ENCODE results near the gene HAL.

Gene HAL

DNA sequence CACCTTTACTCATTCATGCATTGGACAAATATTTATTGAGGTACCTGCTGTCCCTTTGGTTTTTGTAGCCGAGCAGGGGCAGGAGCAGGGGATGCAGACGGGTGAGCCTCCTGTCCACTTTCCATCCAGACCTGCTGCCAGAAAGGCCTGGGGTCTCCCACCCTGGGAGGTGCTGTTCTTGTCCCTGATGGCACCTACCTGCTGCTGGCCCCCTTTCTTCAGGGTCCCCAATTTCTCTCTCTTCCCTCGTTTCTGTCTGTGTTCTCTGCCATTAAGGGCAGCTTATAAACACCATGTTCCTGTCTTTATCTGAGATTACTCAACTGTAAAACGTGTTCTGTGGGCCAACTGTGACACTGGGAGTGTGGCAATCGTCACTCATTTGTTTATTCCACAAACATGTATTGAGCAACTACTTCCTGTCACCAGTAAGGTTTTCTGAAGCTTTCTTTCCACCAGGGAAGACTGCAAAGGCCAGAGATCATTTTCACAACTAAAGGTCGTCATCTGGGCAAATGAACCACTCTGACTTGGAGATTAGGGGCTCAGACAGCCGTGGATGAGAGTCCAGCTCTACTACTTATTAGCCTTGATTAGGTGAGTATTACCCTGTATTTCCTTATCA is at the start of gene HAL:
TSS of gene HAL (minus strand) at position 311 of the 625 bp plus-strand sequence. CDS start 434 bp downstream, outside the sequence.
- DNase-seq, result peak; percentile 43

DNA sequence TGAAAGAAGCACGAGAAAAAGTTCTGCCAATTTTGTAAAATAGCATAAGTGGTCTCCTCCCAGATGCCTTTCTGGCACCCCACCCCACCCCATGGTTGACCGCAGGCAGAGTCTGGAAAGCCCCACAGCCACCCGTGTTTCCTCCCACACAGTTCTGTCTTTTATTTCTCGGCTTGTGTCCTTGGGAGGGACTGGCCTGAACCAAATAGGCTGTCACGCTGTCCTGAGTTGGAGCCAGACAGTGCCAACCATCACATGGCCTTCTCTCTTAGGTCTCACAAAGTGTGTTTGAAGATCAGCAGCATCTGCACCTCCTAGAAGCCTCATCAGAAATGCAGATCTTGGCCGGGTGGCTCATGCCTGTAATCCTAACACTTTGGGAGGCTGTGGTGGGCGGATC is 49.4 kb upstream of the HAL start:
- no peak for DNase-seq

DNA sequence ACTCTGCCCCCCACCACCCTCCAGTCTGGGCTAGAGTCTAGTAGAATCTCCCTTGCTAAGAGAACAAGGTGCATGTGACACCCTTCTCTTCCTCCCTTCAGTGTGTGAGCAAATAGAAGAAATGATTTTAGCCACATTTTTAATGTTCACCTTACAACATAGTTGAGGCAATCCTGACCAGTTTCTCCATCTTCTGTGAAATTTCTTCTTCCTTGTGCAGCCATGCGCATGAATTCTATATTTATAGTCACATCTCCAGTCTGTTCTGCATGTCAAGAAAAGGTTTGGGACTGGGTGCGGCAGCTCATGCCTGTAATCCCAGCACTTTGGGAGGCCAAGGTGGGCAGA is 48.8 kb upstream of the HAL start:
- DNase-seq, result no peak

- no peak for DNase-seq
Observed at GRCh38 chr12:96044017-96044942, 48.1 kb upstream of the HAL start.

- DNase-seq, result no peak
Observed at GRCh38 chr12:96041181-96041580, 45.0 kb upstream of the HAL start.

DNA sequence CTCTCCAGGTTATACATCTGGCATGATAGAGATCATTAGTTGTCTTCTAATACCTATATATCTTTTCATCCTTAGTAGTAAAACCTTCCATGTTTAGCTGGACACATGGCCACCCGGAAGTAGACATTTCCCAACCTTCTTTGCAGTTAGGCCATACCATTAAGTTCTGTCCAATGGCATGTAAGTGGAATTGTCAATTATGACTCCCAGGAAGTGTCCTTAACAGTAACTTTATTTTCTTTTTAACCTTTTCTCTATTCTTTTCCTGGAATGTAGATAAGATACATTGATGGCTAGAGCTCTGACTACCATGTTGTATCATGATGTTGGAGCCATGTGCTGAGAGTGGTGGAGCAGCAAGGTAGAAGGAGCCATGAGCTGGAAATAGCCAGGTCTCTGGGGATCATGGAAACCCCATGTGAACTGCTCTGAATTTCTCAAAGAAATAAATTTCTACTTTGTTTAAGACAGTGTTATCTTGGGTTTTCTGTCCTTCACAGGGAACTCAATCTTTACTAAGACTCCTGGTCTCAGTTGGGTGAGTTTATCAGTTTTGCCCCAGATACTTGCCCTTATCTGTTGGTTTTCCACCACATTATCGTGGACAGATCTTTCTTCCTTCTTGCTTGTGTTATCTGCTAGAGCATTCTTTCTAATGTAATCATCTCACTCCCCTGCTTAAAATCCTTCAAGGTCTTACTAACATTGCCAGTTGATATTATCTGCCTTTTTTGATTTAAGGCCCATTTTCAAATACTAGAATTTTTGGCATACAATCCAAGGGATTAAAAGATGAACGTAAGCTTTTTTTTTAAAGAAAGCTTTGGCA is 44.4 kb upstream of the HAL start:
- DNase-seq, result no peak

DNA sequence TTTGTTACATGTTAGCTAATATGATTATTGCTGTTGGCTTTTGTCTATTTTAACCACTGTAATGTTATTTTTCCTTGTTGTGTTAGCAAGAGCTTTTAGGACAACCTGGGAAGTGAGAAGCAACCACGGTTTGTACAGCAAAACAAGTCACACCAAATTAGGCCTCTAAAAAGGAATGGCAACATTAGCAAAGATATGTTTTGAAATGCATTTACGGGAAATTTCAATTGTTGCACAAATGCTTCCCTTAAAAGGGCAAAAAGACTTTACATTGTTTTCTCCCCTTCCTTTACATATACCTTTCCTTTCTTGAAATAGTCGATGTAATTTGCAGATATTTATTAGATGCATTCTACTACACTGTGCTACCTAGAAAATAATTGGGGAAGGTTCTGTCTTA is 43.4 kb upstream of the HAL start:
- DNase-seq, result no peak

- DNase-seq, result no peak
Observed at GRCh38 chr12:96036765-96037455, 40.8 kb upstream of the HAL start.

DNA sequence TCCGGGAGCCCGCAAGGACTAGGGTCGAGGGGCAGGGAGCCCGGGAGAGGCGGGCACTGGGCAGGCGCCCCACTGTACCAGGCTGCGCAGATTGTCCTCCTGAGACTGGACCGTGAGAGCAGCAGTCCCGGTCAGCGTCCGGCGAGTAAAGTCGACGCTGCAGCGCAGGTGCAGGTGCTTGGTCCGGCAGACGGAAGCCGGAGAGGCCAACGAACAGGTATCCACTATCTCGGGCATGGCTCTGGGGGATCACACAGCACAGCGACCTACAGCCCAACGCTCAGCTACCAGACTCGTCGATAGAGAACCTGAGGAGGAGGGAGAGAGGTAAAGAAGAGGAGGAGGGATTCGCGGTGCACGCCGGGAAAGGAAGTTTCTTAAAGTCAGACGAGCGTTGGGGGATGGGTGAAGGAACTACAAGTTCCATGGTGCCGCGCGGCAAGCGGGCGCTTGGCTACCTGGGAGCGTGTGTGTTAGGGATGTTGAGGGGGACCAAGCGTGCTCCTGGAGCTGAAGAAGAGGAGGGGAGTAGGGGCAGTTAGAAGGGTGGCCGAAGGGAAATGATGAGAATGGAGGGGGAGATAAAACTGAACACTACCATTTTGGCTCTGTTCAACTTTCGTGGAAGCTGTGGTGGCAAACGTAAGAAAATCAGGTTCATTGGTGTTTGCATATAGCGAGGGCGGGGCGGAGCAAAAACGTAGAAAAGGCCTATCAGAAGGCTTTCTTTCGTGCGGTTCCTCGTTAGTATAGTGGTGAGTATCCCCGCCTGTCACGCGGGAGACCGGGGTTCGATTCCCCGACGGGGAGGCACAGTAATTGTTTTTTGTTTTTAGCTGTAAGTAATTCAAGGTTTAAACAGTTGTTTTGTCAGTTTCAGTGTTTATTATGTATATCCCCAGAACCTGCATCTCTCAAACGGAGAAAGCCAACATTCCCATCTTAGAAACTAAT is 39.4 kb upstream of the HAL start, which contains the start of gene LTA4H:
TSS of gene LTA4H (minus strand) at position 305 of the 954 bp plus-strand sequence. CDS start at position 237, 68 bp downstream.
- DNase-seq, result peak; percentile 98

GRCh38 chr12:96034621-96035282 is 38.6 kb upstream of the HAL start:
- DNase-seq, result no peak

GRCh38 chr12:96033549-96034389 is 37.6 kb upstream of the HAL start:
- DNase-seq, result no peak

DNA sequence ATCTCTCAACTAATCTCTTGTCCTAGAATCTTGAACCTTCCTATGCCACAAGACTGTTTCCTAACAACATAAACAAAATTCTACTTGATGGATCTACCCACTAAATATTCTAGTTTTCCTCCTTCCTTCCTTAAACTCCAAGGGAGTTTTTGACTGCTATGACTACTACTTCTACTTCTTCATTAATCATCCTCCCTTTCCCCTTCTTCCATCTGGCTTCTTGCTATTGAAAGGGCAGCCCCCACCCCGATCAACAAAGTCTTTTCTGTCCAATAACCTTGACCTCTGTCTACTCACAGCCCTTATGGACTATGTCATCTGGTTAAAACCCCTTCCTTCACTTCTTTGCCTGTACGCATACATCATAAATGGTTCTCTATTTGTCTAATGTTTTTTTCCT is 33.7 kb upstream of the HAL start:
- no peak for DNase-seq

DNA sequence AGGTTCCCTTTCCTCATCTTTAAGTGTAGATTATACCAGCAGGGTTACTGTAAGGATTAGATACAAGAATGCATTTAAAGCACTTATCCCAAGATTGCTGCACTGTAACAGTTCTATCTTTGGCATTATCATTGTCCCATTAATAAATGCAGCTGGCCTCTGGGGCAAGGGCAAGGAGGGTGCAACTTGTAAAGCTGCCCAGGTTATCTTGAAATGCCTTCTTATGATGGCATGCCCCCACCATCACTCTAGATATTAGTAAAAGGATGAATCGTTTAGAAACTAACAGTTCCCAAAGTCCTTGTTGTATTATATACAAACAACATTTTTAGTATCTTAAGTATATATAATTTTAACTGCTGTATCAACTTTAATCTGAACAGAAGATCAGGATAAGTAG is 32.4 kb upstream of the HAL start:
- no peak for DNase-seq

DNA sequence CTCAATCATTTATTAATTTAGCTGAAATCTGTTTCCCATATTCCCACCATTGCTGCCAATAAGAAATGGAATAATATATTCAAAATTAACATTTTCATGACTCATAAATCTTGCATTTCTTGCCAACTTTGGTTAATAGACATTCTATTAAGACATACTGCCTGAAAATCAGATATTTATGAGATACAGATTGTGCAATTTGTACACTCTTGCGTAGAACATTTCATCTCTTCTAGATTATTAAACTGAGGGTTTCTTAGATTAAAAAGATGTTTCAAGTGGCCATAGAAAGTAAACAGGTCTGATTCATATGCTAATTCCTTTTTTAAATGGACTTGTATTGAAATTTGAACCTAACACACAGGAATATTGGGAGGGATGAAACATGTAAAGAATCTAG is 30.2 kb upstream of the HAL start:
- DNase-seq, result no peak

- DNase-seq, result no peak
Observed at GRCh38 chr12:96025518-96025917, 29.4 kb upstream of the HAL start.

DNA sequence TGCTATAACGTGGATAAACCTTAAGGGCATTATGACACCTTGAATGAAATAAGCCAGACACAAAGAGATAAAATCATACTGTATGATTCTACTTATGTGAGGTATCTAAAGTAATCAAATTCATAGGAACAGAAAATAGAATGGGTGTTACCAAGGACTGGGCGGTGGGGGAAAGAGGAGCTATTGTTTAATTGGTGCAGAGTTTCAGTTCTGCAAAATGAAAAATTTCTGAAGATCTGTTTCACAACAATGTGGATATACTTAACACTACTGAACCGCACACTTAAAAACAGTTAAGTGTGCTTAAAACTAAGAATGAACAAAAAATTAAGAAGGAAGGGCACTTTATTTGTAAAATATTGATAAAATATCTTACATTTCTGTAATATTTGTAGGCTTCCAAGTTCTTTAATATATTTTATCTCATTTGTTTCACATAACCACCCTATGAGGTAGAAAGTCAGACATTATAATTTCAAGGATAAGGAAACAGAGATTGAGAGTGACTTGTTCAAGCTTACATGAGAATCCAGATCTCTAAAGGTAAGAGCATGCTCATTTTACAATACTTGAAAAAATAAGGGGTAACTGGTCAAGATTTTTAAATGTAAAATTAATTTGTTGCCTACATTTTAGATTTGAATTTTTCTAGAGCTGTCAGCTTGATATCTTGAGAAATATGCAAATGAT is 24.3 kb upstream of the HAL start:
- no peak for DNase-seq

DNA sequence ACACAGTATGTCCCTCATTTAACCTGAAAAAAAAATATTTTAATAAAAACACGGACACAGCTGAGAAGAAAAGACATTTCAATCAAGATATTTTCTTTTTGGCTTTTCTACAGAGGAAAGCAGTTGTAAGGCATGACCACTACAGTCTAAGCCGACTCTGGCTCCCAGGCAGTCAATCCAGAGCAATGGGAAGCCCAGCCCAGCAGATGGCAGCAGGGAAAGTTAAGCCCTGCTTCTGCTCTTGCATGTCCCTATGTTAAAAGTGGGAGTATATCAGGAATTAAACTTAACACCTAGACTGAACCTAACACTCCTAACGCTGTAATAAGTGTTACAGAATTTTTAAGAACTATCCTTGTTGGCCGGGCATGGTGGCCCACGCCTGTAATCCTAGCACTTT is 19.5 kb upstream of the HAL start:
- DNase-seq, result peak; percentile 43

DNA sequence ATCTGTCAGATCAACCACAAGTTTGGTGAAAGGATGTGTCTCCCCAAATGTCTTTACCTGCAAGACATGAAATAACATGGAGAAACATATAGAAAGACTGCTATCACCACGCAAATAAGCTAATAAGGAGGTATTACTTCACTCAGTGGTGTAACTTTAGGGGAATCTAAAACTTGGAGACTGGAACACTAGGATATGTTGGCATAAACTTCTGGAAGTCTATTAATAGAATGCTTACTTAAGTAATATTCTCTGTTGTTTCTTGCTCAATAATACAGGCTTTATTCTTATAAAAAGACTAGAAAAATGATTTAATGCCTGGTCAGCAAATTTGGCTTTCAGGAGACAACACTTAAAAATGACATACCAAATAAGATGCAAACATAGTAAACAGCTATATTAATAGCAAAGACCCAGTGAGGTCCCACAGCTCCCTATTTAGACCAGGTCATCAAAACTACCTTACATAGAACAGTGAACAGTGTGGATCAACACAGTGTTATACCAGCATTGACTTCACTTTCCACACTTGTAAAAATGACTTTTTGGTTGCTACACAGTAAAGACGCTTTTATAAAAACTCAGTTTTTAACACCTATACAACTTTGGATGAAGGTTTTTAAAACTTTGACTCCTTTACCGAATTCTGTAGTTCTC is 18.9 kb upstream of the HAL start:
- no peak for DNase-seq

DNA sequence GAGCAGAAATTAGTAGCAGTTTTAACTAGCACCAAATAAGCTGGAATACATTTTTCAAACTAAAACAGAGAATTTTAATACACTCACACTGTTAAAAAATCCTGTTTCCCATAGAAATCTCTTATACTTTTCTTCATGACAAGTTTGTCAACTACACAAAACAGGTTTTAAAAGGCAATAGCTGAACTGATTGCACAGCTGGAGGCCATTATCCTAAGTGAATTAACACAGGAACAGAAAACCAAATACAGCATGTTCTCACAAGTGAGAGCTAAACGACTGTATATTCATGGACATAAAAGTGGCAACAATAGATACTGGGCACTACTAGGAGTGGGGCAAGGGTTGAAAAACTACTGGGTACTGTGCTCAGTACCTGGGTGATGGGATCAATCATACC is 11.6 kb upstream of the HAL start:
- DNase-seq, result no peak

All from femur (tissue), 1 donor.